RWPE2 (cell line): Measurements from ENCODE around the gene PLCB1.

ENCODE experiments used
- ATAC-seq: fragments of 200-7000 bp; cut with Tn5 transposase; 3 replicates; pipeline ENCODE4 v1.9.1; 2021; ENCODE audit warnings: low read depth
- DNase-seq: peaks from one replicate; pipeline ENCODE4 v3.0.0-alpha.2; 2020; ENCODE audit warnings: low spot score
- H3K27ac ChIP-seq: fragments of 450-650 bp; 2 replicates; pipeline ENCODE4 v1.5.1; 2017; ENCODE audit warnings: mild to moderate bottlenecking; ENCODE audit not compliant: poor library complexity, severe bottlenecking
- H3K27me3 ChIP-seq: fragments of 250-450 bp; sonication (Bioruptor Pico); 2 replicates; pipeline ENCODE4 v1.5.1; 2021; ENCODE audit warnings: mild to moderate bottlenecking, moderate library complexity; ENCODE audit not compliant: insufficient read depth, poor library complexity, severe bottlenecking
- H3K36me3 ChIP-seq: fragments of 250-450 bp; sonication (Bioruptor Pico); 2 replicates; pipeline ENCODE4 v1.5.1; 2020; ENCODE audit warnings: low read depth, mild to moderate bottlenecking, moderate library complexity
- H3K4me1 ChIP-seq: fragments of 250-450 bp; sonication (Bioruptor Pico); 2 replicates; pipeline ENCODE4 v1.5.1; 2021; ENCODE audit warnings: mild to moderate bottlenecking, moderate library complexity; ENCODE audit not compliant: insufficient read depth, poor library complexity, severe bottlenecking
- H3K4me3 ChIP-seq: fragments of 250-450 bp; sonication (Bioruptor Pico); 2 replicates; pipeline ENCODE4 v1.5.1; 2021; ENCODE audit warnings: mild to moderate bottlenecking, moderate library complexity; ENCODE audit not compliant: severe bottlenecking
- H3K9me3 ChIP-seq: fragments of 250-450 bp; sonication (Bioruptor Pico); 2 replicates; pipeline ENCODE4 v1.5.1; 2021; ENCODE audit warnings: mild to moderate bottlenecking, moderate library complexity; ENCODE audit not compliant: severe bottlenecking
- TF ChIP-seq, protein P1 (sequence below): fragments of 450-650 bp; IDR thresholded peaks from one replicate; pipeline ENCODE4 v1.5.1; 2017; ENCODE audit warnings: mild to moderate bottlenecking, moderate library complexity; ENCODE audit not compliant: poor library complexity, severe bottlenecking

PLCB1 gene

DNA sequence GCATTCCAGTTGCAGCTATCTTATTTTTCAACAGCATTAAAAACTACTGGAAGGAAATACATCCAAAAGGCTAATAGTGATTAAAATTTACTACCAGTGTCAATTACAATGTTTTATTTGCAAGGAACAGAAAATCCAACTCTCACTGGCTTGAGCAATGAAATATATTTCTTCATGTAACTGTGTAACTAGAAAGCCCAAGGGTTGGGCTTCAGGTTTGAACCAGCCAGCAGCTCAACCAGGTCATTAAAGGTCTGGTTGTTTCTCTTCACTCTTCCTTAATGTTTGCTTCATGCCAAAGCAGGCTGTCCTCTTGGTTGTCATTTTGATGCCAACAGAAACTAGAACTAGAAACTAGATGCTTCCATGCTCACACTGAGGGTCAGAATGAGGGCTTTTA is 437.7 kb downstream of the PLCB1 start:
- TF ChIP-seq, protein P1, sequence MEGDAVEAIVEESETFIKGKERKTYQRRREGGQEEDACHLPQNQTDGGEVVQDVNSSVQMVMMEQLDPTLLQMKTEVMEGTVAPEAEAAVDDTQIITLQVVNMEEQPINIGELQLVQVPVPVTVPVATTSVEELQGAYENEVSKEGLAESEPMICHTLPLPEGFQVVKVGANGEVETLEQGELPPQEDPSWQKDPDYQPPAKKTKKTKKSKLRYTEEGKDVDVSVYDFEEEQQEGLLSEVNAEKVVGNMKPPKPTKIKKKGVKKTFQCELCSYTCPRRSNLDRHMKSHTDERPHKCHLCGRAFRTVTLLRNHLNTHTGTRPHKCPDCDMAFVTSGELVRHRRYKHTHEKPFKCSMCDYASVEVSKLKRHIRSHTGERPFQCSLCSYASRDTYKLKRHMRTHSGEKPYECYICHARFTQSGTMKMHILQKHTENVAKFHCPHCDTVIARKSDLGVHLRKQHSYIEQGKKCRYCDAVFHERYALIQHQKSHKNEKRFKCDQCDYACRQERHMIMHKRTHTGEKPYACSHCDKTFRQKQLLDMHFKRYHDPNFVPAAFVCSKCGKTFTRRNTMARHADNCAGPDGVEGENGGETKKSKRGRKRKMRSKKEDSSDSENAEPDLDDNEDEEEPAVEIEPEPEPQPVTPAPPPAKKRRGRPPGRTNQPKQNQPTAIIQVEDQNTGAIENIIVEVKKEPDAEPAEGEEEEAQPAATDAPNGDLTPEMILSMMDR: no peak
- ATAC-seq: no peak

DNA sequence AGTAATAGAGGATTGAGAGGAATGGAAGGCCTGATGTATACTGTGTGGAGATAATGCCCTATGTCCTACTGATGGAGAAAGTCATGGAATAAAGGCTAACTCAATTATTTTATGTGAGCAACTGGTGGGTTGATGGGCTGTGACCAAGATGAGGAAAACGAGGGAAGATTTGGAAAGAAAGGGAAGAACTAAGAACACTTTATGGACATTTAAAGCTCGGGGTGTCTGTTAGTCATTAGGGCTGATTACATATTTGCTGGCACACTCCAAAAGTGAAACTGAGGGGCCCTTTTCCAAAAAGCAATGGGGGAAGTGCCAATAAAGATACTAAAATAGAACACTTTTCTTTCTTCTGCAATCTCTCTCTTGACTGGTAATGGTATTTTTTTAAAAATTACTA is 439.5 kb downstream of the PLCB1 start:
- Histone ChIP-seq H3K4me1 (no peaks in the 10 kb centered on the region), H3K4me3 (no peak overlapping the region), H3K36me3 (no peaks in the 10 kb centered on the region), H3K27ac (no peak overlapping the region), H3K27me3 (no peaks in the 10 kb centered on the region), H3K9me3 (no peaks in the 10 kb centered on the region)
- no peak for ATAC-seq
- DNase-seq: no peak
- TF ChIP-seq, protein P1: no peak

More for the DNA sequence above, 437.7 kb downstream of the PLCB1 start:
- H3K9me3 ChIP-seq: no peaks in the 10 kb centered on the region
- no peak for DNase-seq
- no peaks in the 10 kb centered on the region for H3K36me3 ChIP-seq
- H3K27me3 ChIP-seq: no peaks in the 10 kb centered on the region
- no peak overlapping the region for H3K27ac ChIP-seq
- H3K4me3 ChIP-seq: no peak overlapping the region
- no peaks in the 10 kb centered on the region for H3K4me1 ChIP-seq

DNA sequence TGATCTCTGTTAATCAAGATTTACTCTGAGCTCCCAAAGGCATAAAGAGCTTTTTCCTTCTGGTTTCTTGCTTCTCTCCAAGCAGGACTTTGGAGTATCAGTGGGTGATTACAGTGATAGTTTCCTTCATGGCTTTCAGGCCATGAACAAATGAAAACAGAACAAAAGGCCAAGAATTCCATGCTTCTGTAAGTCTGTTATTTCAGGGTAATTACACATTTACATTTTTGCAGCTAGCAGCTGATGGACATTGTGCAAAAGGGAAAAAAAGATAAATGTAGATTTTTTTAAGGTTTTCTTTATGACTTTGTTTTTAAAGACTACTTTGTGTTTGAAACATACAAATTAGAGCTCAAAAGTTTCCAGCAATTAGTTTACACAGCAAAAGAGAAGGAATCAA is 441.6 kb downstream of the PLCB1 start:
- ATAC-seq: no peak
- Histone ChIP-seq H3K9me3 (no peaks in the 10 kb centered on the region), H3K4me1 (no peaks in the 10 kb centered on the region), H3K36me3 (no peaks in the 10 kb centered on the region), H3K27ac (no peak overlapping the region), H3K4me3 (no peak overlapping the region), H3K27me3 (no peaks in the 10 kb centered on the region)
- DNase-seq: no peak
- TF ChIP-seq, protein P1: no peak

DNA sequence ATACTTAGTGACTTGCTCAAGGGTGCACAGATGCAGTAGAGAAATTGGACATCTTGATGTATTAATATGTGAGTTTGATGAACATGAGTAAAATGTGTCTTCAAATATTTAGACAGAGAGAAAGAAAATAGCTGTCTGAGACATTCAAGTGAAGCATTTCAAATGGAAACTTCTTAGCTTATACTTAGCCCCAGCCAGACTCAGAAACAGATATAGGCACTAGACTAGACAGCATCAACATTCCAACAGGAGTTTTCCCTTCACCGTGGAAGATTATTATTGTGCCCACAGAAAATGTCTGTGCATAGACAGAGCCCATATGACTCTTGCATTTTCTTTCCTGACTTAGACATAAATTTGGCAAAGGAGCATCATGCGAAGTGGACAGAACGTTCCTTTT is 443.0 kb downstream of the PLCB1 start:
- Histone ChIP-seq H3K4me3 (no peak overlapping the region), H3K9me3 (no peaks in the 10 kb centered on the region), H3K27ac (no peak overlapping the region), H3K27me3 (no peaks in the 10 kb centered on the region), H3K4me1 (no peaks in the 10 kb centered on the region), H3K36me3 (no peaks in the 10 kb centered on the region)
- no peak for ATAC-seq
- no peak for DNase-seq
- TF ChIP-seq, protein P1: no peak

DNA sequence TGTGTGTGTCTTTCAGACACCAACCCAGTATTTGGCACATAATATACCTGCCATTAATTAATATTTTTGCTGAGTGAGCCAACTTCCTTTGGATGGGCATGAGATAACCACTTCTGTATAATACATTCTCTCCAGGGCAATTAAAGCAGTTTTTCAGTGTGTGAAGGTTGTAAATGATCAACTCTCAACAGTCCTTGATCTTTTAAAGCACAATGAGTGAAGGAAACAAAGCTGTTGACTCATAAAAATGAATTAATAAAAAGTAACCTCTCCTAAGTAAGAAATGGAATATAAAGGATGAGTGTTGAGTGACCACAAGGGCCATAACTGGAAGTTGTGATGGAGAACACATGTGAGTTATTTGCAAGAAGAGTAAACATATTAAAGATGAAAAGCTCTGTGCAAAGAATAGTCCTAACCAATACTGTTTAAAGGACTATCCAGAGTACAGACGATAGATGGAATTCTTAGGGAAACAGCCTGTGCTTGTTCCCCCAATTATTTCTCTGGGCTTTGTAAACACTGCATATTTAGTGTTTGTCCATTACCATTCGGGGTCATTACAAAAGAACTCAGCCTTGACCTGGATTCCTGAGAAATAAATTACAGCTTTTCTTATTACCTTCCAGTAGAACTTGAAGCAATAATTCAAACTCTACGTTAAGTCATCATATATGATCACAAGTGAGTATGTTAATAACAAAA is 446.2 kb downstream of the PLCB1 start:
- H3K27ac ChIP-seq: no peak overlapping the region
- no peaks in the 10 kb centered on the region for H3K9me3 ChIP-seq
- DNase-seq: no peak
- H3K4me1 ChIP-seq: peaks cover 1% of the 10 kb centered on the region
- TF ChIP-seq, protein P1: no peak
- no peak for ATAC-seq
- H3K4me3 ChIP-seq: no peak overlapping the region
- H3K27me3 ChIP-seq: no peaks in the 10 kb centered on the region
- H3K36me3 ChIP-seq: no peaks in the 10 kb centered on the region
